Skeletal muscle satellite cell (primary cell): ENCODE results near the gene ABCD1.
A peak's percentile ranks its signal among the peaks of the same experiment; 100 is the strongest.
"Not testable (repeated sequence)": the region's sequence is repeated elsewhere in the genome, so short reads cannot be mapped to it uniquely, and the experiment has no call there.

Experiments used
- H3K27me3 ChIP-seq: 2 replicates; pipeline ENCODE4 v1.7.0; 2013; ENCODE audit warnings: low read length; ENCODE audit not compliant: control insufficient read depth, insufficient read depth
- H3K36me3 ChIP-seq: 2 replicates; pipeline ENCODE4 v1.7.0; 2013; ENCODE audit warnings: mild to moderate bottlenecking, control low read depth, low read length; ENCODE audit not compliant: insufficient read depth
- H3K4me1 ChIP-seq: 2 replicates; pipeline ENCODE4 v1.7.0; 2013; ENCODE audit warnings: low read length; ENCODE audit not compliant: control insufficient read depth, insufficient read depth
- H3K4me2 ChIP-seq: 2 replicates; pipeline ENCODE4 v1.7.0; 2013; ENCODE audit warnings: mild to moderate bottlenecking, low read length
- H3K4me3 ChIP-seq: 2 replicates; pipeline ENCODE4 v1.7.0; 2013; ENCODE audit warnings: low read length
- H3K9ac ChIP-seq: 2 replicates; pipeline ENCODE4 v1.7.0; 2013; ENCODE audit warnings: mild to moderate bottlenecking, low read depth, low read length, moderate library complexity
- H3K9me3 ChIP-seq: replicated peaks from 2 replicates; pipeline ENCODE4 v1.7.0; 2013; ENCODE audit warnings: mild to moderate bottlenecking, control low read depth, low read length

The ABCD1 gene

DNA sequence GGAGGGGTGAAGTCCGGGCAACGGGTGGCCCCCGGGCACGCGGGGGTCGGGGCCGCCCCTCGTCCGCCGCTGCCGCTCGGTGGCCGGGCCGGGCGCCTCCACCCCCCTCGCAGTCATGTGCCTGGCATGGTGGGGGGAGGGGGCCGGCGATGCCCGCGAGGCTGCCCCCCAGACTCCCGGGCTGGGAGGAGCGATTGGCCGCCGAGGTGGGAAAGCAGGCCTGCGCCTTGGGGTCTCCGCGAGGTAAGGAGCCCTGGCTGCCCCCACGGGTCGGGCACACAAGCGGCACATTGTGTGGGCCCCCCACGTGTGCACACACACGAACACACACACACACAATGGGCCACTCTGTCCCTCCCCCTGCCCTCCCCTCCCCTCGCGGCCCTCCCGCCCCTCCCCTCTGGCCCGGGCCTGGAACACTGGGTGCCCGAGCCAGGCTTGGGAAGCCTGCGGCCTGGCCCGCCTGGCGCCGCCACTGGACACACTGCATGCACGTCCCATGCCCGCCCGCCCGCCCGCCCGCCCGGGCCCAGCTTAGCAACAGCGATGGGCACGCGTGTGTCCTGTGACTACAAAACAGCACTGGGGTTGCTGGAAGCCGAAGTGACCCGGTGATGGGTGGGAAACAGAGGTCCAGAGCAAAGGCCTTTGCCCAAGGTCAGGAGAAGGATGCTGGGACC, 35.6 kb upstream of the ABCD1 start:
- Histone ChIP-seq H3K4me3 (peak overlapping the region; percentile 66), H3K9me3 (no peaks in the 10 kb centered on the region), H3K4me2 (peak overlapping the region; percentile 78), H3K27me3 (no peaks in the 10 kb centered on the region), H3K4me1 (peaks cover 9% of the 10 kb centered on the region), H3K36me3 (no peaks in the 10 kb centered on the region), H3K9ac (no peak overlapping the region)

DNA sequence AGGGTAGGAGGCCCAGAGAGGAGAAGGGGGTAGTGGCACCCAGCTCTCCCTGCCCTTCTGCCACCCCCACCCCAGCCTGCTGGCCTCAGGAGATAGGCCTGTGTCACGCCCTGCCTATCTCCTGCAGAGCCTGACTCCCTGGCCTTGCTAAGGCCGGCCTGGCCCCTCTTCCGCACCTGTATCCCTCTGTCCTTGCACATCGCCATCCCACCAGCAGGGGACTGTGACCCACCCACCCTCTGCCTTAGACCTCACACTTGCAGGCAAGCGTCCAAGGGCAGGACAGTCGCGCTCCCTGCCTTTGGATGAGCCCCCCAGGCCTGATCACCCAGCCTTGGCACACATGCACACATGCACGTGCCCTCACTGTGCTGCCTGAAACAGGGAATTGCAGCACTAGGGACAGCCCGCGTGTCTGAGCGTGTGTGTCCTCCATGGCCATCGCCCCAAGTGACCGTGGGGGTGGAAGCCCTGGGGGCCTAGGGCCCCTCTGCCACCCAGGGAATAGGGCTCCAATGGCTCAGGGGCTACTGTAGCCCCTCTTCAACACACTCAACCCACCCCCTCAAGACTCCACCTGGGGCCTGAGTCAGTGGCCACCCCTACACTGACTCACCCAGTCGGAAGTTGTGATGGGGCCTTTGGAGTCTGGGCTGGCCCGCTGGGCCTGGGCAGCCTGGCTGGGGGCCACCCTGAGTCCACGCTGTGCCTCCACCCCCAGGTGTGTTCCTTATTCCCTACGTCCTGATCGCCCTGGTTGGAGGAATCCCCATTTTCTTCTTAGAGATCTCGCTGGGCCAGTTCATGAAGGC, 34.8 kb upstream of the ABCD1 start:
- H3K4me3 ChIP-seq, result peak overlapping the region; percentile 60
- no peaks in the 10 kb centered on the region for H3K27me3 ChIP-seq
- H3K9me3 ChIP-seq, result no peaks in the 10 kb centered on the region
- H3K4me2 ChIP-seq, result peak overlapping the region; percentile 78
- H3K36me3 ChIP-seq, result no peaks in the 10 kb centered on the region
- peaks cover 9% of the 10 kb centered on the region for H3K4me1 ChIP-seq
- no peak overlapping the region for H3K9ac ChIP-seq

GRCh38 chrX:153690466-153690865, 34.2 kb upstream of the ABCD1 start:
- H3K9me3 ChIP-seq, result no peaks in the 10 kb centered on the region
- no peak overlapping the region for H3K9ac ChIP-seq
- H3K36me3 ChIP-seq, result no peaks in the 10 kb centered on the region
- peaks cover 9% of the 10 kb centered on the region for H3K4me1 ChIP-seq
- H3K27me3 ChIP-seq, result no peaks in the 10 kb centered on the region
- no peak overlapping the region for H3K4me3 ChIP-seq
- peak overlapping the region; percentile 78 for H3K4me2 ChIP-seq

DNA sequence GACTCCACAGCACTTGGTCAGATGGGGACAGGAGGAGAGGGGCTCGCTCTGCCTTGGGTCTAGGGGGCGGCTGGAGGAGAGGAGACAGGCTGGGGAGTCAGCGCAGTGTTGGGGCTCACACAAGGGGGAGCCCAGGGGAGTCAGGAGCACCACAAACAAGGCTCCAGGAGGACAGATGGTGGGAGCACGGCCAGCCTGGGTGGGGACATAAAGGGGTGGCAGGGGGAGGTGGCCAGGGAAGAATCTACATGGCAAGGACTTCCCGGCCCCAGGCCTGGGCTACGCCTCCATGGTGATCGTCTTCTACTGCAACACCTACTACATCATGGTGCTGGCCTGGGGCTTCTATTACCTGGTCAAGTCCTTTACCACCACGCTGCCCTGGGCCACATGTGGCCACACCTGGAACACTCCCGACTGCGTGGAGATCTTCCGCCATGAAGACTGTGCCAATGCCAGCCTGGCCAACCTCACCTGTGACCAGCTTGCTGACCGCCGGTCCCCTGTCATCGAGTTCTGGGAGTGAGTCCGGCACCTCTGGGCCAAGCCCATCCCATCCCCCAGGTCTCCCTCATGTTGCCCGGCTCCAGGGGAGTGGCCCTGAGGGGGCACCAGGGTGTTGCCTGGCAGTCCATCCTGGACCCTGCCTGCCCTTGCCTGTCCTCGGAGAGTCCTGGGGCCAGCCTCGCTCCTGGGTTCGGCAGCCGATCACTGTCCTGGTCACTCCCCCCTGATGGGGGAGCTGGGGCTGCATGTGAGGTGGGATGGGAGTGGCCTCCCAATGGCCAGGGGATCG, 33.4 kb upstream of the ABCD1 start:
- not testable (repeated sequence) for H3K9me3 ChIP-seq, H3K36me3 ChIP-seq, H3K9ac ChIP-seq, H3K27me3 ChIP-seq, H3K4me1 ChIP-seq, H3K4me3 ChIP-seq, H3K4me2 ChIP-seq

DNA sequence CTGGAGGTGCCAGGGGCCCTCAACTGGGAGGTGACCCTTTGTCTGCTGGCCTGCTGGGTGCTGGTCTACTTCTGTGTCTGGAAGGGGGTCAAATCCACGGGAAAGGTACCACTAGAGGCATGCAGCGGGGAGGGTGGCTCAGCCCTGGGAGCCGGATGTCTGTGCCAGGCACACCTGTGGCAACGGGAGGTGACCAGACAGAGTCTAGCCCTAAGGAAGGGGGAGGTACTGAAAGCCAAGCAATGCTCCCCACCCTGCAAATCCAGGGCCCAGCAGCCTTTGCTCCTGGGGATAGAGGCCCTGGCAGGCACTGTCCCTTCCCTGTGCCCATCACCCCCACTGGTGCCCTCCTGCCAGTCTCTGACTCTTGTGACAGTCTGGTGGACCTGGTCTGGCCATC, 32.7 kb upstream of the ABCD1 start:
- Histone ChIP-seq H3K4me2 (no peak overlapping the region), H3K4me1 (peaks cover 9% of the 10 kb centered on the region), H3K4me3 (no peak overlapping the region), H3K36me3 (no peaks in the 10 kb centered on the region), H3K9ac (no peak overlapping the region), H3K9me3 (no peaks in the 10 kb centered on the region), H3K27me3 (no peaks in the 10 kb centered on the region)

DNA sequence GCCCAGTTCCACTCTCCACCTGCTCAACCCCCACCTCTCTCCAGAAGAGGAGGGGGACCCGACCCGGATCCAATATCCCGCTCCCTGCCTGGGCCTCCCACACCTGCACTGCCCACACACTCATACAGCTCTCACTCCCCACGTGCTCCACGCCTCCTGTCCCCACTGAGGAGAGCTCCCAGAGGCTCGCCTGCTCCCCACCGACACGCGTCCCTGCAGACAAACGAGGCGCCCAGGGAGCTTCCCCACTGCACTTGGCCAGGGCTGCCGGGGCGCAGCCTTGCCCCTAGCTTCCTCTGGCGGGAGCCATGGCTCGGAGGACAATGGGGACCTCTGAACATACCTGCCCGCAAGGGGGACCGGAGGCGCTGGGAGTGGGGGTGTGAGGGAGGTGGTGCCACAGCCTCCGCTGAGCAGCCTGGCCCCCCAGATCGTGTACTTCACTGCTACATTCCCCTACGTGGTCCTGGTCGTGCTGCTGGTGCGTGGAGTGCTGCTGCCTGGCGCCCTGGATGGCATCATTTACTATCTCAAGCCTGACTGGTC, 32.0 kb upstream of the ABCD1 start:
- no peaks in the 10 kb centered on the region for H3K9me3 ChIP-seq
- H3K4me1 ChIP-seq, result peaks cover 9% of the 10 kb centered on the region
- H3K9ac ChIP-seq, result no peak overlapping the region
- H3K4me3 ChIP-seq, result no peak overlapping the region
- no peak overlapping the region for H3K4me2 ChIP-seq
- no peaks in the 10 kb centered on the region for H3K36me3 ChIP-seq
- no peaks in the 10 kb centered on the region for H3K27me3 ChIP-seq

- H3K9ac ChIP-seq, result no peak overlapping the region
- H3K27me3 ChIP-seq, result no peaks in the 10 kb centered on the region
- H3K4me2 ChIP-seq, result no peak overlapping the region
- no peak overlapping the region for H3K4me3 ChIP-seq
- no peaks in the 10 kb centered on the region for H3K9me3 ChIP-seq
- peaks cover 9% of the 10 kb centered on the region for H3K4me1 ChIP-seq
- H3K36me3 ChIP-seq, result no peaks in the 10 kb centered on the region
Observed at GRCh38 chrX:153693216-153694086, 31.2 kb upstream of the ABCD1 start.

- H3K36me3 ChIP-seq, H3K9me3 ChIP-seq, H3K4me3 ChIP-seq, H3K4me1 ChIP-seq, H3K9ac ChIP-seq, H3K4me2 ChIP-seq, H3K27me3 ChIP-seq: not testable (repeated sequence)
Observed at GRCh38 chrX:153694256-153694655, 30.4 kb upstream of the ABCD1 start.

DNA sequence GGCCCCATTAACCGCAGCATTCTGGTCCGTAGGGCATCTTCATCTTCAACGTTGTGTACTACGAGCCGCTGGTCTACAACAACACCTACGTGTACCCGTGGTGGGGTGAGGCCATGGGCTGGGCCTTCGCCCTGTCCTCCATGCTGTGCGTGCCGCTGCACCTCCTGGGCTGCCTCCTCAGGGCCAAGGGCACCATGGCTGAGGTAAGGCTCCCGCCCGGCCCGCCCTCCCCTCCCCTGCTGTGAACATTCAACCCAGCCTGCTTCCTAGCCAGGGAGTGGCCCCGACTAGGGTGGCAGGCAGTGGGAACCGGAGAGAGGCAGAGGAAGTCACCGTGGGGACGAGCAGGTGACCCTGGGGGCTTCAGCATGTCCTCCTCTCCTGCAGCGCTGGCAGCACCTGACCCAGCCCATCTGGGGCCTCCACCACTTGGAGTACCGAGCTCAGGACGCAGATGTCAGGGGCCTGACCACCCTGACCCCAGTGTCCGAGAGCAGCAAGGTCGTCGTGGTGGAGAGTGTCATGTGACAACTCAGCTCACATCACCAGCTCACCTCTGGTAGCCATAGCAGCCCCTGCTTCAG, 29.9 kb upstream of the ABCD1 start:
- Histone ChIP-seq H3K36me3 (no peaks in the 10 kb centered on the region), H3K4me3 (no peak overlapping the region), H3K9ac (no peak overlapping the region), H3K27me3 (no peaks in the 10 kb centered on the region), H3K4me2 (no peak overlapping the region), H3K9me3 (no peaks in the 10 kb centered on the region), H3K4me1 (peaks cover 4% of the 10 kb centered on the region)

DNA sequence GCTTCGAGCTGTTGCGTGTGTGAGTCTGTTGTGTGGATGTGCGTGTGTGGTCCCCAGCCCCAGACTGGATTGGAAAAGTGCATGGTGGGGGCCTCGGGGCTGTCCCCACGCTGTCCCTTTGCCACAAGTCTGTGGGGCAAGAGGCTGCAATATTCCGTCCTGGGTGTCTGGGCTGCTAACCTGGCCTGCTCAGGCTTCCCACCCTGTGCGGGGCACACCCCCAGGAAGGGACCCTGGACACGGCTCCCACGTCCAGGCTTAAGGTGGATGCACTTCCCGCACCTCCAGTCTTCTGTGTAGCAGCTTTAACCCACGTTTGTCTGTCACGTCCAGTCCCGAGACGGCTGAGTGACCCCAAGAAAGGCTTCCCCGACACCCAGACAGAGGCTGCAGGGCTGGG, 28.6 kb upstream of the ABCD1 start:
- no peak overlapping the region for H3K4me2 ChIP-seq
- no peaks in the 10 kb centered on the region for H3K36me3 ChIP-seq
- peaks cover 8% of the 10 kb centered on the region for H3K4me1 ChIP-seq

More for the DNA sequence above, 28.6 kb upstream of the ABCD1 start:
- H3K4me3 ChIP-seq, result no peak overlapping the region
- H3K9me3 ChIP-seq, result no peaks in the 10 kb centered on the region
- H3K27me3 ChIP-seq, result no peaks in the 10 kb centered on the region
- no peak overlapping the region for H3K9ac ChIP-seq
